ENCODE results near the gene NDUFB10.

- no peak for TF ChIP-seq GABPA (IDR thresholded peaks at IDR 0.05; ENCODE audit: low read depth)
- no peak for TF ChIP-seq CTCF (IDR thresholded peaks at IDR 0.05; ENCODE audit: insufficient read depth, low read length)
- TF ChIP-seq POLR2AphosphoS5 (IDR thresholded peaks at IDR 0.05; ENCODE audit: low read depth): no peak
- TF ChIP-seq REST (IDR thresholded peaks at IDR 0.05; ENCODE audit: insufficient replicate concordance, low read depth): no peak
These were observed 20.4 kb upstream of the NDUFB10 start for GRCh38 chr16:1938910-1939309.
